ENCODE measurements around the gene LYPD6.
"Not testable (repeated sequence)": the region's sequence is repeated elsewhere in the genome, so short reads cannot be mapped to it uniquely, and the experiment has no call there.

The LYPD6 gene

DNA sequence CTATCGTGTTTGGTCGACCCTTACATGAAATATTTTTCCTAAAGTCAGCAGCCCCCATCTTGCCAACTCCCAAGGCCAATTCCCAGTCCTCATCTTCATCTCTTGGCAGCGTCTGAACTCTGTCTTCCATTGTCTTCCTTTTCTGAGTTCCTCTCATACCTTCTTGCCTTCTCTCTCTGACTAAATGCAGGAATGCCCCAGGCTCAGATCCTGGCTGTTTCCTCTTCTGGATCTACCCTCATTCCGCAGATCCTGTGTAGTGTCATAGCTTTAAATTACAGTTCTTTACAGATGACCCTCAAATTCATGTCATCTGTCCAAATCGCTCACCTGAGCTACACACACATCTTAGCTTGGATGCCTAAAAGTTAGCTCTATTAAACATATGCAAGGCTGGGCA is 162.5 kb downstream of the LYPD6 start:
- Histone ChIP-seq H3K27ac (replicated peaks) (no peak overlapping the region), H3K4me3 (replicated peaks; ENCODE audit: insufficient read depth, low read length) (no peak overlapping the region), H3K27me3 (ENCODE audit: insufficient read depth, poor library complexity, severe bottlenecking) (peaks cover 2% of the 10 kb centered on the region)
- TF ChIP-seq, protein P1, sequence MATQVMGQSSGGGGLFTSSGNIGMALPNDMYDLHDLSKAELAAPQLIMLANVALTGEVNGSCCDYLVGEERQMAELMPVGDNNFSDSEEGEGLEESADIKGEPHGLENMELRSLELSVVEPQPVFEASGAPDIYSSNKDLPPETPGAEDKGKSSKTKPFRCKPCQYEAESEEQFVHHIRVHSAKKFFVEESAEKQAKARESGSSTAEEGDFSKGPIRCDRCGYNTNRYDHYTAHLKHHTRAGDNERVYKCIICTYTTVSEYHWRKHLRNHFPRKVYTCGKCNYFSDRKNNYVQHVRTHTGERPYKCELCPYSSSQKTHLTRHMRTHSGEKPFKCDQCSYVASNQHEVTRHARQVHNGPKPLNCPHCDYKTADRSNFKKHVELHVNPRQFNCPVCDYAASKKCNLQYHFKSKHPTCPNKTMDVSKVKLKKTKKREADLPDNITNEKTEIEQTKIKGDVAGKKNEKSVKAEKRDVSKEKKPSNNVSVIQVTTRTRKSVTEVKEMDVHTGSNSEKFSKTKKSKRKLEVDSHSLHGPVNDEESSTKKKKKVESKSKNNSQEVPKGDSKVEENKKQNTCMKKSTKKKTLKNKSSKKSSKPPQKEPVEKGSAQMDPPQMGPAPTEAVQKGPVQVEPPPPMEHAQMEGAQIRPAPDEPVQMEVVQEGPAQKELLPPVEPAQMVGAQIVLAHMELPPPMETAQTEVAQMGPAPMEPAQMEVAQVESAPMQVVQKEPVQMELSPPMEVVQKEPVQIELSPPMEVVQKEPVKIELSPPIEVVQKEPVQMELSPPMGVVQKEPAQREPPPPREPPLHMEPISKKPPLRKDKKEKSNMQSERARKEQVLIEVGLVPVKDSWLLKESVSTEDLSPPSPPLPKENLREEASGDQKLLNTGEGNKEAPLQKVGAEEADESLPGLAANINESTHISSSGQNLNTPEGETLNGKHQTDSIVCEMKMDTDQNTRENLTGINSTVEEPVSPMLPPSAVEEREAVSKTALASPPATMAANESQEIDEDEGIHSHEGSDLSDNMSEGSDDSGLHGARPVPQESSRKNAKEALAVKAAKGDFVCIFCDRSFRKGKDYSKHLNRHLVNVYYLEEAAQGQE (IDR thresholded peaks at IDR 0.05; ENCODE audit: insufficient replicate concordance, low read depth): no peak
- TF ChIP-seq SPI1 (IDR thresholded peaks at IDR 0.05; ENCODE audit: borderline replicate concordance, low read depth) (no peak), GABPA (IDR thresholded peaks at IDR 0.05; ENCODE audit: low read depth) (no peak), POLR2AphosphoS5 (IDR thresholded peaks at IDR 0.05; ENCODE audit: low read depth) (no peak)
- TF ChIP-seq, protein P2, sequence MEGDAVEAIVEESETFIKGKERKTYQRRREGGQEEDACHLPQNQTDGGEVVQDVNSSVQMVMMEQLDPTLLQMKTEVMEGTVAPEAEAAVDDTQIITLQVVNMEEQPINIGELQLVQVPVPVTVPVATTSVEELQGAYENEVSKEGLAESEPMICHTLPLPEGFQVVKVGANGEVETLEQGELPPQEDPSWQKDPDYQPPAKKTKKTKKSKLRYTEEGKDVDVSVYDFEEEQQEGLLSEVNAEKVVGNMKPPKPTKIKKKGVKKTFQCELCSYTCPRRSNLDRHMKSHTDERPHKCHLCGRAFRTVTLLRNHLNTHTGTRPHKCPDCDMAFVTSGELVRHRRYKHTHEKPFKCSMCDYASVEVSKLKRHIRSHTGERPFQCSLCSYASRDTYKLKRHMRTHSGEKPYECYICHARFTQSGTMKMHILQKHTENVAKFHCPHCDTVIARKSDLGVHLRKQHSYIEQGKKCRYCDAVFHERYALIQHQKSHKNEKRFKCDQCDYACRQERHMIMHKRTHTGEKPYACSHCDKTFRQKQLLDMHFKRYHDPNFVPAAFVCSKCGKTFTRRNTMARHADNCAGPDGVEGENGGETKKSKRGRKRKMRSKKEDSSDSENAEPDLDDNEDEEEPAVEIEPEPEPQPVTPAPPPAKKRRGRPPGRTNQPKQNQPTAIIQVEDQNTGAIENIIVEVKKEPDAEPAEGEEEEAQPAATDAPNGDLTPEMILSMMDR (IDR thresholded peaks at IDR 0.05; ENCODE audit: insufficient read depth, low read length): no peak
- DNase-seq (ENCODE audit: low read depth in 1 of 2, low spot score in 1 of 2): no peak

DNA sequence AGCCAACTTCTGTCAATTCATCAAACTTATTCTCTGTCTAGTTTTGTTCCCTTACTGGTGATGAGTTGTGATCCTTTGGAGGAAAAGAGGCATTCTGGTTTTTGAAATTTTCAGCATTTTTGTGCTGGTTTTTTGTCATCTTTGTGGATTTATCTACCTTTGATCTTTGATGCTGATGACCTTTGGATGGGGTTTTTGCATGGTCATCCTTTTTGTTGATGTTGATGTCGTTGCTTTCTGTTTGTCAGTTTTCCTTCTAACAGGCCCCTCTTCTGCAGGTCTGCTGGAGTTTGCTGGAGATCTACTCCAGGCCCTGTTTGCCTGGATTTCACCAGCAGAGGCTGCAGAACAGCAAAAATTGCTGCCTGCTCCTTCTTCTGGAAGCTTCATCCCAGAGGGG is 168.8 kb downstream of the LYPD6 start:
- not testable (repeated sequence) for H3K27ac ChIP-seq (replicated peaks)

DNA sequence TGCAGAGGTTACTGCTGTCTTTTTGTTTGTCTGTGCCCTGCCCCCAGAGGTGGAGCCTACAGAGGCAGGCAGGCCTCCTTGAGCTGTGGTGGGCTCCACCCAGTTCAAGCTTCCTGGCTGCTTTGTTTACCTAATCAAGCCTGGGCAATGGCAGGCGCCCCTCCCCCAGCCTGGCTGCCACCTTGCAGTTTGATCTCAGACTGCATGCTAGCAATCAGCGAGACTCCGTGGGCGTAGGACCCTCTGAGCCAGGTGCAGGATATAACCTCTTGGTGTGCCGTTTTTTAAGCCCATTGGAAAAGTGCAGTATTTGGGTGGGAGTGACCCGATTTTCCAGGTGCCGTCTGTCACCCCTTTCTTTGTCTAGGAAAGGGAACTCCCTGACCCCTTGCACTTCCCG is 176.4 kb downstream of the LYPD6 start:
- not testable (repeated sequence) for DNase-seq (ENCODE audit: low read depth in 1 of 2, low spot score in 1 of 2); H3K27me3 ChIP-seq (ENCODE audit: insufficient read depth, poor library complexity, severe bottlenecking); H3K4me3 ChIP-seq (replicated peaks; ENCODE audit: insufficient read depth, low read length); H3K27ac ChIP-seq (replicated peaks)

More for the DNA sequence above, 168.8 kb downstream of the LYPD6 start:
- DNase-seq (ENCODE audit: low read depth in 1 of 2, low spot score in 1 of 2); H3K27me3 ChIP-seq (ENCODE audit: insufficient read depth, poor library complexity, severe bottlenecking); H3K4me3 ChIP-seq (replicated peaks; ENCODE audit: insufficient read depth, low read length): not testable (repeated sequence)

DNA sequence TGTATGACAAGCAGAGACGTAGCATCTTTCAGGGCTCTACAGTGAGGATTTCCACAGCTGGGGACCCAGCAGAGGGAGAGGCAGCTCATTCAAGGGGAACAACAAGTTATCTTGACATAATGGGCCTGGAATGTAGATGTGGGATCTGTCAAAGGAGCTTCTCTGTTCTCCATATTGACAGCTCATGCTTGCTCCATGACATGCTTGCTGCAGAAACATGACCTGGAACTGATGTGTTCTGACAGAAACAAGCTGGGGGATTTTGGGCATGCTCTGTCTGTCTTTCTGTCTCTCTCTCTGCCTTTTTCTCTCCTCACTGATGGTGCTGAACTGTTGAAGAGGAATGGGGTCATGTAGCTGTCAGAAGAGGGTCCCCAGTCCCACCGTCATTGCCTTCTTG is 177.6 kb downstream of the LYPD6 start:
- TF ChIP-seq POLR2AphosphoS5 (IDR thresholded peaks at IDR 0.05; ENCODE audit: low read depth) (no peak), GABPA (IDR thresholded peaks at IDR 0.05; ENCODE audit: low read depth) (no peak), SPI1 (IDR thresholded peaks at IDR 0.05; ENCODE audit: borderline replicate concordance, low read depth) (no peak)
- TF ChIP-seq, protein P2 (IDR thresholded peaks at IDR 0.05; ENCODE audit: insufficient read depth, low read length): no peak
- TF ChIP-seq, protein P1 (IDR thresholded peaks at IDR 0.05; ENCODE audit: insufficient replicate concordance, low read depth): no peak
- Histone ChIP-seq H3K4me3 (replicated peaks; ENCODE audit: insufficient read depth, low read length) (no peak overlapping the region), H3K27ac (replicated peaks) (no peak overlapping the region), H3K27me3 (ENCODE audit: insufficient read depth, poor library complexity, severe bottlenecking) (no peaks in the 10 kb centered on the region)
- DNase-seq (ENCODE audit: low read depth in 1 of 2, low spot score in 1 of 2): no peak

DNA sequence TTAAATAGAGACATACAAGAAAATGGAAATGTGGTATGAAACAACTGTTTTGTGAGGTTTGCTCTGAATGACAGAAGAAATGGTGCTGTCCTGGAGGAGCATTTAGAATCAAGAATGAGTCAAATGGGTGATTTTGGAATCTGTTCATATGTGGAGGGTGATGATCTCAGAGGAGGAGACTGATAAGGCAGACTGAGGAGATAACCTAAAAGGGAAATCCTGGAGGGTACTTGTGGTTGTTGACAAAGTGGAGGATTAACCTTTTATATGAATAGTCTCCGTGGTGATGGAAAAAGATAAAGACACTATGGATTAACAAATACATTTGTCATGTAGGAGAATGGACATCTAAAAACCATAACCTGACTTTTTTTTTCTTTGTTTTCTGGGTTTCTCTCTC is 183.1 kb downstream of the LYPD6 start:
- Histone ChIP-seq H3K4me3 (replicated peaks; ENCODE audit: insufficient read depth, low read length) (no peak overlapping the region), H3K27ac (replicated peaks) (no peak overlapping the region), H3K27me3 (ENCODE audit: insufficient read depth, poor library complexity, severe bottlenecking) (peaks cover 2% of the 10 kb centered on the region)
- TF ChIP-seq, protein P2 (IDR thresholded peaks at IDR 0.05; ENCODE audit: insufficient read depth, low read length): no peak
- no peak for TF ChIP-seq POLR2AphosphoS5 (IDR thresholded peaks at IDR 0.05; ENCODE audit: low read depth)
- TF ChIP-seq GABPA (IDR thresholded peaks at IDR 0.05; ENCODE audit: low read depth): no peak
- TF ChIP-seq, protein P1 (IDR thresholded peaks at IDR 0.05; ENCODE audit: insufficient replicate concordance, low read depth): no peak
- no peak for TF ChIP-seq SPI1 (IDR thresholded peaks at IDR 0.05; ENCODE audit: borderline replicate concordance, low read depth)
- DNase-seq (ENCODE audit: low read depth in 1 of 2, low spot score in 1 of 2): no peak

Measured in HL-60 (cell line).